HepG2 (cell line): ENCODE results near the gene STRADA.

Source experiments
- EZH2 ChIP-seq: conservative IDR thresholded peaks from 2 replicates; pipeline ENCODE4 v1.6.1; 2012; ENCODE audit warnings: mild to moderate bottlenecking, low read depth, low read length, moderate library complexity
- KIAA2018 ChIP-seq: sonication (generic); formaldehyde crosslinking; IDR thresholded peaks from 2 replicates; pipeline ENCODE4 v1.5.0; 2020; ENCODE audit warnings: mild to moderate bottlenecking, missing genetic modification reagents, borderline replicate concordance
- KLF16 ChIP-seq, 2 experiments: sonication (generic) in 1 of 2; formaldehyde crosslinking in 1 of 2; IDR thresholded peaks; 2 replicates each; pipeline versions ENCODE4 v1.6.1 to v1.8.0; 2016 to 2023; ENCODE audit warnings: missing genetic modification reagents in 2 of 2, missing compliant biosample characterization in 1 of 2
- MED1 ChIP-seq: sonication (generic); formaldehyde crosslinking; IDR thresholded peaks from 2 replicates; pipeline ENCODE4 v1.4.0; 2020; ENCODE audit warnings: missing genetic modification reagents
- PHF8 ChIP-seq: sonication (generic); formaldehyde crosslinking; IDR thresholded peaks from 2 replicates; pipeline ENCODE4 v1.5.0; 2020; ENCODE audit warnings: missing genetic modification reagents
- SIN3A ChIP-seq: IDR thresholded peaks from 2 replicates; pipeline ENCODE4 v1.6.1; 2011; ENCODE audit warnings: low read depth, mild to moderate bottlenecking, control low read depth, low read length, borderline replicate concordance
- U2AF1 ChIP-seq: fragments of 200-400 bp; formaldehyde crosslinking; optimal IDR thresholded peaks from 2 replicates; pipeline ENCODE3; 2017; ENCODE audit warnings: mild to moderate bottlenecking, low read depth, low read length
- ZNF878 ChIP-seq: sonication (generic); formaldehyde crosslinking; IDR thresholded peaks from 2 replicates; pipeline ENCODE4 v1.8.1; 2023; ENCODE audit warnings: mild to moderate bottlenecking, missing genetic modification reagents, moderate library complexity
- TF ChIP-seq, protein P1 (sequence below): sonication (generic); formaldehyde crosslinking; IDR thresholded peaks from 2 replicates; pipeline ENCODE4 v1.4.0; 2020; ENCODE audit warnings: missing genetic modification reagents, mild to moderate bottlenecking, borderline replicate concordance
- TF ChIP-seq, protein P2 (sequence below): sonication (generic); formaldehyde crosslinking; IDR thresholded peaks from 2 replicates; pipeline ENCODE4 v1.4.0; 2020; ENCODE audit warnings: mild to moderate bottlenecking, missing genetic modification reagents, borderline replicate concordance

DNA sequence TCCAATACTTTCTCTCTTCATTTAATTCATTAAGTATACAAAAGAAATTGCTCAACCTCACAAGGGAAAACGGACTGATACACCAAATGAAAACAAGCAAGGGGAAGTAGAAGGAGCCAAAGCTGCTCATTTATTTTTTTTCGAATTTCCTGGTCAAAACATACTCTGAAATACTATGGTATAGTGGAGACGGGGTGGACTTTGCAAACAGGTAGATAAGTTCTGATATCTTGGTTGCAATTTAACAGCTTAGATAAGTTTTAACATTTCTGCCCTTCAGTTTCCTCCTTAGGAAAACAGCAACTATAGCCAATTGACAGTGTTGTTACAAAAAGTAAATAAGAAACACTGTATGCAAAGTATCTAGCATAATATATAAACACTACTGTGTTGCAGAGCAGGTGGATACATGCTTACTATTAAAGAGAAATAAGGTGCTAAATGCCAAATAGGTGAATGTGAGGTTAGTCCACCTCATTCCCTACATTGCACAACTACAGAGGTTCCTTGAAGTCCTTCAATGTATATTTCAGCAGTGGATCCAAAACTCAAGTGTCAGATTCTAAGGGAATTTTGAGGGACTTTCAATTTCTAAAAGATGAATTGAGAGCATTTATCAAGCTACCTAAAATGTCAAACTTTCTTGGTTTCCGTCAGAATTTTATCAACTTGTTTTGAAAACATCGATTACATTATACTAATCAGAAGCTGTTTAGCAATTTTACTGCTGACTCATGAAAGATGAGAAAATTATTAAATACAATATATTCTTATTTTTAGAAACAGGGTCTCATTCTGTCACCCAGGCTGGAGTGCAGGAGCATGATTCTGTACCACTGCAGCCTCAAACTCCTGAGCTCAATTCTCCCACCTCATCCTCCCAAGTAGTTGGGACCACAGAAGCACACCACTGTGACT, 20.8 kb upstream of the STRADA start:
- TF ChIP-seq ZNF878 (CRISPR knock-in tag) (no peak), SIN3A (no peak), U2AF1 (no peak), KIAA2018 (CRISPR knock-in tag) (no peak), PHF8 (CRISPR knock-in tag) (no peak), MED1 (CRISPR knock-in tag) (no peak), EZH2 (no peak), KLF16 (CRISPR knock-in tag; IDR thresholded peaks at IDR 0.05) (no peak)
- TF ChIP-seq, protein P1, sequence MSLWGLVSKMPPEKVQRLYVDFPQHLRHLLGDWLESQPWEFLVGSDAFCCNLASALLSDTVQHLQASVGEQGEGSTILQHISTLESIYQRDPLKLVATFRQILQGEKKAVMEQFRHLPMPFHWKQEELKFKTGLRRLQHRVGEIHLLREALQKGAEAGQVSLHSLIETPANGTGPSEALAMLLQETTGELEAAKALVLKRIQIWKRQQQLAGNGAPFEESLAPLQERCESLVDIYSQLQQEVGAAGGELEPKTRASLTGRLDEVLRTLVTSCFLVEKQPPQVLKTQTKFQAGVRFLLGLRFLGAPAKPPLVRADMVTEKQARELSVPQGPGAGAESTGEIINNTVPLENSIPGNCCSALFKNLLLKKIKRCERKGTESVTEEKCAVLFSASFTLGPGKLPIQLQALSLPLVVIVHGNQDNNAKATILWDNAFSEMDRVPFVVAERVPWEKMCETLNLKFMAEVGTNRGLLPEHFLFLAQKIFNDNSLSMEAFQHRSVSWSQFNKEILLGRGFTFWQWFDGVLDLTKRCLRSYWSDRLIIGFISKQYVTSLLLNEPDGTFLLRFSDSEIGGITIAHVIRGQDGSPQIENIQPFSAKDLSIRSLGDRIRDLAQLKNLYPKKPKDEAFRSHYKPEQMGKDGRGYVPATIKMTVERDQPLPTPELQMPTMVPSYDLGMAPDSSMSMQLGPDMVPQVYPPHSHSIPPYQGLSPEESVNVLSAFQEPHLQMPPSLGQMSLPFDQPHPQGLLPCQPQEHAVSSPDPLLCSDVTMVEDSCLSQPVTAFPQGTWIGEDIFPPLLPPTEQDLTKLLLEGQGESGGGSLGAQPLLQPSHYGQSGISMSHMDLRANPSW (CRISPR knock-in tag), result no peak
- TF ChIP-seq, protein P2, sequence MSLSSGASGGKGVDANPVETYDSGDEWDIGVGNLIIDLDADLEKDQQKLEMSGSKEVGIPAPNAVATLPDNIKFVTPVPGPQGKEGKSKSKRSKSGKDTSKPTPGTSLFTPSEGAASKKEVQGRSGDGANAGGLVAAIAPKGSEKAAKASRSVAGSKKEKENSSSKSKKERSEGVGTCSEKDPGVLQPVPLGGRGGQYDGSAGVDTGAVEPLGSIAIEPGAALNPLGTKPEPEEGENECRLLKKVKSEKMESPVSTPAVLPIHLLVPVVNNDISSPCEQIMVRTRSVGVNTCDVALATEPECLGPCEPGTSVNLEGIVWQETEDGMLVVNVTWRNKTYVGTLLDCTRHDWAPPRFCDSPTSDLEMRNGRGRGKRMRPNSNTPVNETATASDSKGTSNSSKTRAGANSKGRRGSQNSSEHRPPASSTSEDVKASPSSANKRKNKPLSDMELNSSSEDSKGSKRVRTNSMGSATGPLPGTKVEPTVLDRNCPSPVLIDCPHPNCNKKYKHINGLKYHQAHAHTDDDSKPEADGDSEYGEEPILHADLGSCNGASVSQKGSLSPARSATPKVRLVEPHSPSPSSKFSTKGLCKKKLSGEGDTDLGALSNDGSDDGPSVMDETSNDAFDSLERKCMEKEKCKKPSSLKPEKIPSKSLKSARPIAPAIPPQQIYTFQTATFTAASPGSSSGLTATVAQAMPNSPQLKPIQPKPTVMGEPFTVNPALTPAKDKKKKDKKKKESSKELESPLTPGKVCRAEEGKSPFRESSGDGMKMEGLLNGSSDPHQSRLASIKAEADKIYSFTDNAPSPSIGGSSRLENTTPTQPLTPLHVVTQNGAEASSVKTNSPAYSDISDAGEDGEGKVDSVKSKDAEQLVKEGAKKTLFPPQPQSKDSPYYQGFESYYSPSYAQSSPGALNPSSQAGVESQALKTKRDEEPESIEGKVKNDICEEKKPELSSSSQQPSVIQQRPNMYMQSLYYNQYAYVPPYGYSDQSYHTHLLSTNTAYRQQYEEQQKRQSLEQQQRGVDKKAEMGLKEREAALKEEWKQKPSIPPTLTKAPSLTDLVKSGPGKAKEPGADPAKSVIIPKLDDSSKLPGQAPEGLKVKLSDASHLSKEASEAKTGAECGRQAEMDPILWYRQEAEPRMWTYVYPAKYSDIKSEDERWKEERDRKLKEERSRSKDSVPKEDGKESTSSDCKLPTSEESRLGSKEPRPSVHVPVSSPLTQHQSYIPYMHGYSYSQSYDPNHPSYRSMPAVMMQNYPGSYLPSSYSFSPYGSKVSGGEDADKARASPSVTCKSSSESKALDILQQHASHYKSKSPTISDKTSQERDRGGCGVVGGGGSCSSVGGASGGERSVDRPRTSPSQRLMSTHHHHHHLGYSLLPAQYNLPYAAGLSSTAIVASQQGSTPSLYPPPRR (CRISPR knock-in tag), result no peak
